ENCODE results near the gene TES.

TES gene

DNA sequence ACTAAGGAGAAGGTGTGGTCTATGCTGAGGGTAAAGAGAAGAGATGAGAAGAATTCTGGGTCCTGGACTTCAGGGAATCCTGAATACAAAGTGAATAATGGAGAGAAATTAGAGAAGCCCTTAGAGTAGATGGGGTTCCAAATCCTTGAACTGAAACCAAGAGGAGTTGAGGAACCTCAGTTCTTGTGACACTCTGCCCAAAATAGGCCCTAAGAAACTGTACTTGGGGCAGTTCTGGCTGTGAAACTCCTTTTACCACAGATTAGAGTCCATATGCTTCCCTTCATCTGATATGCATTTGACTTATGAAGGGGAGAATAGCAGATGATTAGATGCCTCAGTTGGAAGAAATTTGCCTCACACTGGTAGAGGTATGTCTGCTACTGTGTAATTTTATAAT lies 19.0 kb downstream of the TES start:
- in situ Hi-C loops (cut with MboI; ENCODE audit: low sequenced_read_pairs, unreplicated experiment), result loop anchor here (25.0 kb wide), 1 partner anchor 92 kb away; no protein-coding TSS in a partner anchor
- TF ChIP-seq, protein P1, sequence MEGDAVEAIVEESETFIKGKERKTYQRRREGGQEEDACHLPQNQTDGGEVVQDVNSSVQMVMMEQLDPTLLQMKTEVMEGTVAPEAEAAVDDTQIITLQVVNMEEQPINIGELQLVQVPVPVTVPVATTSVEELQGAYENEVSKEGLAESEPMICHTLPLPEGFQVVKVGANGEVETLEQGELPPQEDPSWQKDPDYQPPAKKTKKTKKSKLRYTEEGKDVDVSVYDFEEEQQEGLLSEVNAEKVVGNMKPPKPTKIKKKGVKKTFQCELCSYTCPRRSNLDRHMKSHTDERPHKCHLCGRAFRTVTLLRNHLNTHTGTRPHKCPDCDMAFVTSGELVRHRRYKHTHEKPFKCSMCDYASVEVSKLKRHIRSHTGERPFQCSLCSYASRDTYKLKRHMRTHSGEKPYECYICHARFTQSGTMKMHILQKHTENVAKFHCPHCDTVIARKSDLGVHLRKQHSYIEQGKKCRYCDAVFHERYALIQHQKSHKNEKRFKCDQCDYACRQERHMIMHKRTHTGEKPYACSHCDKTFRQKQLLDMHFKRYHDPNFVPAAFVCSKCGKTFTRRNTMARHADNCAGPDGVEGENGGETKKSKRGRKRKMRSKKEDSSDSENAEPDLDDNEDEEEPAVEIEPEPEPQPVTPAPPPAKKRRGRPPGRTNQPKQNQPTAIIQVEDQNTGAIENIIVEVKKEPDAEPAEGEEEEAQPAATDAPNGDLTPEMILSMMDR (IDR thresholded peaks at IDR 0.05; ENCODE audit: borderline replicate concordance, control extremely low read depth, extremely low read depth, insufficient read depth, missing control alignments), result no peak
- no peak for DNase-seq (ENCODE audit: low spot score)

DNA sequence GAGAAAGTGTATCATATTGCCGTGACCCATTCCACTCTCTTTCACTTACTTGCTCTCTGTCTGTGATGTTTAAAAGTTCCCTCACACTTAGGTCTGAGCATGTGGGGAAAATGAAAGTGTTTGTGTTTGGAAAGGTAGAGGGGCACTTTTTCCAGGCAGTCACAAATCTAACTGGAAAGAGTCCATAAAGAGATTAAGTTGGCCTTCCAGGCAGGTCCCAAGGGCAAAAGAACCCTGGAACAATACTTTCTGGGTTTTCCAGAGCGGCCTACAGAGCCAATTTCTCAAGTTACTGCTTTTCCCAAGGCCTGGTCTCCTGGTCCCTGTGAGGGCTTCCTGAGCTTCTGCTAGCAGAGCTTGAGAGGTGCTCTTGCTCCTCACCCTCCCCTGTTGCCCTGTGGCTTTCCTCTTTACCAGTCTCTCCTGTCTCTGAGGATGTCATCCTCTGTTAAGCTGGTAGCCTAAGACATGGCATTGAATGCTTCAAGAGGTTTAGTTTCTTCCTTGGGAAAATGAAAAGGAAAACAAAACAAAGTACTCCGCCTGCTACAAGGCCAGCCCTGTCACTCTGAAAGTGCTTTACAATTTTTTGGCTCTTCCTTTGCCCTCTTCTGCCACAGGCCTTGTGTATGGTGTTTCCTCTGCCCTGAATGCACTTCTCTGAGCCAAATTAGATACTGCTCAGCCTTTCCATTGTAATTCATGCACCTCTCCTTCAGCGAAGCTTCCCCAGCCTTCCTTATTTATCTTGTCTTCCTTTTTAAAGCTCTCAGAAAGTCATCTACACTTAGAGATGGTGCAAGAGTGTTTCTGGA lies 20.1 kb downstream of the TES start:
- in situ Hi-C loops (cut with MboI; ENCODE audit: low sequenced_read_pairs, unreplicated experiment), result loop anchor here (25.0 kb wide), 1 partner anchor 93 kb away; no protein-coding TSS in a partner anchor
- TF ChIP-seq, protein P1 (IDR thresholded peaks at IDR 0.05; ENCODE audit: borderline replicate concordance, control extremely low read depth, extremely low read depth, insufficient read depth, missing control alignments), result no peak
- no peak for DNase-seq (ENCODE audit: low spot score)

DNA sequence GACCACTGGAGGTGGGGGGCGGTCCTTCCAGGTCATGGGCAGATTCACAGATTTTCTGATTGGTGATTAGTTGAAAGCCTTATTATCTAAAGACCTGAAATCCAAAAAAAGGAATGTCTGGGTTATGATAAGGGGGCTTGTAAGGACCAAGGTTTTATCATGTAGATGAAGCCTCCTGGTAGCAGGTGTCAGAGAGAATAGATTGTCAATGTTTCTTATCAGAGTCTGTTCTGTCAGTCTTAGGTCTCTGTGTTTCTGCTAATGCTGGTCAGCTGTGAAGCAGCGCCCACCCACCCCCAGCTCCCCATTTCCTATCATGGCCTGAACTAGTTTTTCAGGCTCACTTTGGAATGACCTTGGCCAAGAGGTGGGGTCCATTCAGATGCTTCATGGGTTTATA lies 21.2 kb downstream of the TES start:
- in situ Hi-C loops (cut with MboI; ENCODE audit: low sequenced_read_pairs, unreplicated experiment), result loop anchor here (25.0 kb wide), 1 partner anchor 94 kb away; no protein-coding TSS in a partner anchor
- TF ChIP-seq, protein P1 (IDR thresholded peaks at IDR 0.05; ENCODE audit: borderline replicate concordance, control extremely low read depth, extremely low read depth, insufficient read depth, missing control alignments), result no peak
- no peak for DNase-seq (ENCODE audit: low spot score)

DNA sequence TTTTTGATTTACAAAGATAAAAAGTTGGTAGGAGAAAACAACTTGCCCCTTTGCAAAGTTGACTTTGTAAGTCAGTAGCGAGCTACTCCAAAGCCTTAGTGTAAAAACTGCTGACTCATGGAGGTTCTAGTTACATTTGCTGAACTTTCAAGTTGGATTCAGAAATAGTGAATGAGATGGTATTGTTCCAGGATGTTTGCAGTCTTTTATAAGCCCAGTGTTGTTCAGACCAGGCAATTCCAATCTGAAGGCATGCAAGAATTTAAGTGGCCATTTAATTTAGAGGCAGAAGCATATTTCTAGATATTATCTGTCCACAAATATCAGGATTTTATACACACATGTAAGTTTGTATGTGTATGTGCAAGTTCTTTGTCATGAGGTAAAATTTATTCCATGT lies 21.6 kb downstream of the TES start:
- TF ChIP-seq, protein P1 (IDR thresholded peaks at IDR 0.05; ENCODE audit: borderline replicate concordance, control extremely low read depth, extremely low read depth, insufficient read depth, missing control alignments), result no peak
- no peak for DNase-seq (ENCODE audit: low spot score)
- in situ Hi-C loops (cut with MboI; ENCODE audit: low sequenced_read_pairs, unreplicated experiment), result loop anchor here (25.0 kb wide), 1 partner anchor 95 kb away; no protein-coding TSS in a partner anchor

DNA sequence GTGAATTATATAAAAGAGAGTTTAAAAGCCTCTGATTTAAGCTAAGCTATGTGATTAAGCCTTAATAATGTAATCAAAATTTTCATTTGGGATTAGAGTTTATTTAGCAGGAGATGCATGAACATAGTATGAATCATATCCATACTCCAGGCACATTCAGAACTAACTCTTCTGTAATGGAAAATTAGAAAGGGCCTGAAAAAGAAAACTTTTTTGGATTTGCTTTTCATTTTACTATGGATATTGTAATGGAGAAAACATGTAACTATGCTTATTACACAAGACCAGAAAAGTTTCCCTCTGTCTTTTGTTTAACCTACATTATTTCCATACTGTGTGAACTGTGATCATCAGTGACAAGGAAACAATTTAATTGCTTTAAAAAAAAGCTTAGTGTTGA lies 22.0 kb downstream of the TES start:
- in situ Hi-C loops (cut with MboI; ENCODE audit: low sequenced_read_pairs, unreplicated experiment), result loop anchor here (25.0 kb wide), 1 partner anchor 95 kb away; no protein-coding TSS in a partner anchor
- no peak for DNase-seq (ENCODE audit: low spot score)
- TF ChIP-seq, protein P1 (IDR thresholded peaks at IDR 0.05; ENCODE audit: borderline replicate concordance, control extremely low read depth, extremely low read depth, insufficient read depth, missing control alignments), result no peak

DNA sequence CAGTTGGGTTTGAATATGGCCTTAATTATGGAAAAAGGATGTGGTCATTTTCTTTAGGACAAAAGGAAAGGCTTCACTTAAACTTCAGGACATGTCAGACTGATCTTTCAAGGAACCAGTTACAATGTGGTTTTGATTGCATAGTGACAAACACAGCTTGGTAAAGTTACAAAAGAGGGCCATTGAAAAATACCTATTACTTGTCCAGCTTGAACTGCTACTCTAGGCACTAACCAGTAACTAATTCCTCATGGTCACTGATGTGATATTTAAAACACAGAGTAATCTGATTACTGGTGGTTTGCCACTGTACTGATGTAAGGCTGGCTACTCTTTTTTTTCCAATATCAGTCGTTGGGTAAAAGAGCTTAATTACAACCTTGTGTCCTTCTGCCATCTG lies 22.6 kb downstream of the TES start:
- TF ChIP-seq, protein P1 (IDR thresholded peaks at IDR 0.05; ENCODE audit: borderline replicate concordance, control extremely low read depth, extremely low read depth, insufficient read depth, missing control alignments), result no peak
- DNase-seq (ENCODE audit: low spot score), result no peak
- in situ Hi-C loops (cut with MboI; ENCODE audit: low sequenced_read_pairs, unreplicated experiment), result loop anchor here (25.0 kb wide), 1 partner anchor 96 kb away; no protein-coding TSS in a partner anchor

Measured in GM13976 (cell line).